ENCODE measurements around the gene MYO1H.
"Not testable (repeated sequence)": the region's sequence is repeated elsewhere in the genome, so short reads cannot be mapped to it uniquely, and the experiment has no call there.

The MYO1H gene

GRCh38 chr12:109473006-109473405, 125.3 kb downstream of the MYO1H start:
- no peak for DNase-seq (ENCODE audit: low read depth in 2 of 2)

GRCh38 chr12:109473526-109474270, 126.0 kb downstream of the MYO1H start:
- DNase-seq (ENCODE audit: low read depth in 2 of 2), result not testable (repeated sequence)

GRCh38 chr12:109475121-109475520, 127.4 kb downstream of the MYO1H start:
- DNase-seq (ENCODE audit: low read depth in 2 of 2), result no peak

- no peak for DNase-seq (ENCODE audit: low read depth in 2 of 2)
Observed at GRCh38 chr12:109475993-109476806, 128.5 kb downstream of the MYO1H start.

- no peak for DNase-seq (ENCODE audit: low read depth in 2 of 2)
Observed at GRCh38 chr12:109476807-109477184, 129.1 kb downstream of the MYO1H start.

- DNase-seq (ENCODE audit: low read depth in 2 of 2), result peak; percentile 72 to 76
Observed at GRCh38 chr12:109477185-109477962, 129.7 kb downstream of the MYO1H start, which contains the start of the genes KCTD10 and UBE3B. Gene KCTD10, minus strand, starts transcription at chr12:109477300. Its CDS starts 38 bp downstream, at chr12:109477262. Gene UBE3B, plus strand, starts transcription at chr12:109477634. Its CDS starts 5,918 bp downstream, at chr12:109483552.

- DNase-seq (ENCODE audit: low read depth in 2 of 2), result no peak
Observed at GRCh38 chr12:109477963-109478315, 130.2 kb downstream of the MYO1H start.

- DNase-seq (ENCODE audit: low read depth in 2 of 2), result no peak
Observed at GRCh38 chr12:109479761-109480160, 132.1 kb downstream of the MYO1H start.

- no peak for DNase-seq (ENCODE audit: low read depth in 2 of 2)
Observed at GRCh38 chr12:109480356-109480755, 132.7 kb downstream of the MYO1H start.

- DNase-seq (ENCODE audit: low read depth in 2 of 2), result no peak
Observed at GRCh38 chr12:109481863-109482262, 134.2 kb downstream of the MYO1H start.

GRCh38 chr12:109482491-109482890, 134.8 kb downstream of the MYO1H start:
- DNase-seq (ENCODE audit: low read depth in 2 of 2), result no peak

GRCh38 chr12:109482894-109483293, 135.2 kb downstream of the MYO1H start:
- no peak for DNase-seq (ENCODE audit: low read depth in 2 of 2)

GRCh38 chr12:109483346-109483745, 135.6 kb downstream of the MYO1H start:
- DNase-seq (ENCODE audit: low read depth in 2 of 2), result no peak

GRCh38 chr12:109485201-109485600, 137.5 kb downstream of the MYO1H start:
- no peak for DNase-seq (ENCODE audit: low read depth in 2 of 2)

- no peak for DNase-seq (ENCODE audit: low read depth in 2 of 2)
Observed at GRCh38 chr12:109487181-109488050, 139.7 kb downstream of the MYO1H start.

GRCh38 chr12:109488051-109488665, 140.5 kb downstream of the MYO1H start:
- no peak for DNase-seq (ENCODE audit: low read depth in 2 of 2)

GRCh38 chr12:109489016-109489954, 141.6 kb downstream of the MYO1H start:
- DNase-seq (ENCODE audit: low read depth in 2 of 2), result no peak

GRCh38 chr12:109489955-109490565, 142.4 kb downstream of the MYO1H start:
- no peak for DNase-seq (ENCODE audit: low read depth in 2 of 2)

- DNase-seq (ENCODE audit: low read depth in 2 of 2), result no peak
Observed at GRCh38 chr12:109491671-109492070, 144.0 kb downstream of the MYO1H start.
